Erythroblast (primary cell): ENCODE data around the gene IQGAP1.

ENCODE experiments used
- GATA1 ChIP-seq: IDR thresholded peaks from 2 replicates; pipeline ENCODE4 v1.6.1; 2011; ENCODE audit warnings: low read depth, mild to moderate bottlenecking, control low read depth, low read length, moderate library complexity
- POLR2A ChIP-seq: IDR thresholded peaks from 2 replicates; pipeline ENCODE4 v1.6.1; 2011; ENCODE audit warnings: mild to moderate bottlenecking, low read length

DNA sequence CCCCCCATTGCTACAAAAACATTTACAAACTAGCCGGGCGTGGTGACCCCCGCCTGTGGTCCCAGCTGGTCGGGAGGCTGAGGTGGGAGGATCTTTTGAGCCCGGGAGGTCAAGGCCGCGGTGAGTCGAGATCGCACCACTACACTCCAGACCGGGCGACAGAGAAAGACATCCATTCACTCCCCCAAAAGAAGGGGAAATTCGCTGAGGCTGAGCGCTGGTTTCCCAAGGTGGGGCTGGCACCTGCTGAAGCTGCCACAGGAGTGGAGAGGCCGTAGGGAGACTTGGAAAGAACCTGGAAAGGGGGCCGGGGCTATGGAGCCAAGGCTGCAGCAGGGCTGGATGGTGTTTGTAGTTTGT is 140.9 kb downstream of the IQGAP1 start:
- TF ChIP-seq POLR2A (no peak), GATA1 (no peak)
